Right lung (tissue), 5 donors: Measurements from ENCODE around the gene CMC1. TPM values are rescaled to one million over a fixed set of nuclear protein-coding genes. Genes with fewer than 3 reads are reported as not detected.

Experiments
- DNase-seq, 2 donors: peaks; one replicate each; pipeline ENCODE4 v3.0.0-alpha.2; 2013
- polyA plus RNA-seq, 5 donors: library from polyadenylated mRNA; unstranded; fragments of 120-200 nt; gene quantifications; one replicate each; pipeline versions ENCODE4 v1.2.1 to v1.2.3, GENCODE V29; 2013; ENCODE audit warnings: inconsistent platforms in 1 of 5, low replicate concordance in 1 of 5; ENCODE audit not compliant: insufficient read length in 5 of 5, insufficient read depth in 1 of 5

Gene CMC1
- polyA plus RNA-seq, 5 donors: 25.0 to 32.9 (median 29.8) TPM

GRCh38 chr3:28295898-28296490, 54.6 kb downstream of the CMC1 start:
- no peak for DNase-seq

GRCh38 chr3:28299705-28300104, 58.3 kb downstream of the CMC1 start:
- no peak for DNase-seq

GRCh38 chr3:28300345-28300962, 59.0 kb downstream of the CMC1 start:
- no peak for DNase-seq

- DNase-seq: peak in 1 of 2 donors; percentile 20
Observed at GRCh38 chr3:28301688-28302087, 60.3 kb downstream of the CMC1 start.

- DNase-seq: no peak
Observed at GRCh38 chr3:28308196-28308595, 66.8 kb downstream of the CMC1 start.

GRCh38 chr3:28315711-28316110, 74.3 kb downstream of the CMC1 start:
- DNase-seq: no peak

- DNase-seq: no peak
Observed at GRCh38 chr3:28316226-28316625, 74.8 kb downstream of the CMC1 start.

- no peak for DNase-seq
Observed at GRCh38 chr3:28317438-28318022, 76.1 kb downstream of the CMC1 start.

- DNase-seq: no peak
Observed at GRCh38 chr3:28320981-28321380, 79.6 kb downstream of the CMC1 start.

- no peak for DNase-seq
Observed at GRCh38 chr3:28322464-28322863, 81.0 kb downstream of the CMC1 start.

- no peak for DNase-seq
Observed at GRCh38 chr3:28326458-28326926, 85.1 kb downstream of the CMC1 start.

- peak in 1 of 2 donors; percentile 21 for DNase-seq
Observed at GRCh38 chr3:28328188-28329151, 87.1 kb downstream of the CMC1 start.

GRCh38 chr3:28334552-28334951, 93.1 kb downstream of the CMC1 start:
- no peak for DNase-seq

- DNase-seq: no peak
Observed at GRCh38 chr3:28335246-28335645, 93.8 kb downstream of the CMC1 start.

- no peak for DNase-seq
Observed at GRCh38 chr3:28337230-28337629, 95.8 kb downstream of the CMC1 start.

GRCh38 chr3:28343144-28343543, 101.7 kb downstream of the CMC1 start:
- DNase-seq: no peak

- DNase-seq: no peak
Observed at GRCh38 chr3:28345690-28346089, 104.3 kb downstream of the CMC1 start.

- DNase-seq: peak; percentile 59 to 70
Observed at GRCh38 chr3:28347374-28348264, 106.2 kb downstream of the CMC1 start.

- DNase-seq: no peak
Observed at GRCh38 chr3:28348265-28348628, 106.8 kb downstream of the CMC1 start.

GRCh38 chr3:28348629-28349468, 107.4 kb downstream of the CMC1 start, which contains the start of the genes AZI2 and ZCWPW2:
Gene AZI2, minus strand, starts transcription at chr3:28348824. Its CDS starts 8,207 bp downstream, at chr3:28340617.
Gene ZCWPW2, plus strand, starts transcription at chr3:28348721. Its CDS starts 64,348 bp downstream, at chr3:28413069.
- DNase-seq: peak; percentile 99
